GM19324 (cell line): ENCODE data around the gene TAMALIN.

Experiments used
- ATAC-seq: cut with Tn5 transposase; IDR thresholded peaks from one replicate; pipeline ENCODE4 v1.9.1; 2021; ENCODE audit warnings: mild to moderate bottlenecking, moderate library complexity; ENCODE audit not compliant: unreplicated experiment, low FRiP score

Gene TAMALIN

DNA sequence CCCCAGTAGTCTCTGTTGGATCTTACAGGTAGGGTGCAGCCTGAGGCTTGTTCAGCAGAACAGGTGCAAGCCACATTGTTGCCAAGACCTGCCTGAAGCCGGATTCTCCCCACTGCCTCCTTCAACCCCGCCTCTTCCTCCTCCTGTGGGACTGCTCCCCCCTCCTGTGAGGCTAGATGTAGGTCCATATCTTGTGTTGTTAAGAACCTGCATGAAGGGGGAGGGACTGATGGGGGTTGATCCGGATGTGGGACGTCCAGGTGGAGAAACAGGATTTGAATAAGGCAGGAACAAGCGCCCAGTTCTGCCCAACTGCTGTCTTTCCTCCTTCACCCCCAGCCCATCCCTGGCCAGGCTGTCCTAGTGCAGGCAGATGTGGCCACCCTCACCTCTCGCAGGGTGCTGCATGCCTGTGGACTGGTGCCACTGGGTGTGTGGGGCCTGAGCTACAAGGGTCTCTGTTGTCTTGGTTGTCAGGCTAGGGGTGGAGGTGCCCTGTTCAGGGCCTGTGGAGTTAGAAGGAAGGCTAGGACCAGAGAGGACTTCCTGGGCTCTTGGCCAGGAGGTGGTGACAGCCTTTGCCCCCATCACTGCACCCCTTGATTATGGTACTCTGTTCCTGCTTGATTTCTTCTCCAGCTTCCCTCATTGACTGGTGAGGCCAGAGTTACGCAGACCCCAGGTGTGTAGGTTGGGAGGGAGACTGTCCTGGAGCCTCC is 45.9 kb downstream of the TAMALIN start:
- no peak for ATAC-seq

DNA sequence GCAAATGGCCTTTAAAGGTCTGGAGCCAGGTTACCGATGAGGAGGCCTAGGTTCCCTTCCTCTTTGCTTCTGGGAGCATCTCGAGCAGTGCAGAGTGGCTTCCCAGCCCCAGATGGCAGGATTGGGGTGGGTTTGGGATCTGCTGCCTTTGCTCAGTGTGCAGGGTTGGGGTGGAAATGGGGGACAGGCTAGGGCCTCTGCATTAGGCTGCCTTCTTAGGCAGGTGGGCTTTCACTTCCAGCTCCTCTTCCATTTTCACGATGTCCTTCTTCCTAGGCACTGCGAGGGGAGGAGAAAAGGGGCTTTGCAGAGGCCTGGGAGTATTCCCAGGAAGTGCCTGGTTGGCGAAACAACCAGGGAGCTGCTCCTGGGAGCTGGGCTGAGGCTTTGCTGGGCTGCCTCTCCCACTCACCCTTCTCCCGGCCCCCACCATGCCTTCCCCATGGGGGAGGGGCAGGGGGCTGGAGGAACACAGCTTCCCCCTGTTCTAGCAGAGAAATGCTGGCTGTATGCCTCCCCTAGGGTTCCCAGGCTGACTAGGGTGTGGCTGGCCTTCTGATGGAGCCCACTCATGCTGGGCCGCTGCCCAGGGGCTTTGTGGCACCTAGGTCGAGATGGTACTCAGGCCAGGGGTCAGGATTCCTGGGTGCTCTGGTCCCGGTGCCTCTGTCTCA is 46.9 kb downstream of the TAMALIN start:
- ATAC-seq, result no peak

- ATAC-seq, result no peak
Observed at GRCh38 chr12:52054231-52054832, 47.6 kb downstream of the TAMALIN start.

DNA sequence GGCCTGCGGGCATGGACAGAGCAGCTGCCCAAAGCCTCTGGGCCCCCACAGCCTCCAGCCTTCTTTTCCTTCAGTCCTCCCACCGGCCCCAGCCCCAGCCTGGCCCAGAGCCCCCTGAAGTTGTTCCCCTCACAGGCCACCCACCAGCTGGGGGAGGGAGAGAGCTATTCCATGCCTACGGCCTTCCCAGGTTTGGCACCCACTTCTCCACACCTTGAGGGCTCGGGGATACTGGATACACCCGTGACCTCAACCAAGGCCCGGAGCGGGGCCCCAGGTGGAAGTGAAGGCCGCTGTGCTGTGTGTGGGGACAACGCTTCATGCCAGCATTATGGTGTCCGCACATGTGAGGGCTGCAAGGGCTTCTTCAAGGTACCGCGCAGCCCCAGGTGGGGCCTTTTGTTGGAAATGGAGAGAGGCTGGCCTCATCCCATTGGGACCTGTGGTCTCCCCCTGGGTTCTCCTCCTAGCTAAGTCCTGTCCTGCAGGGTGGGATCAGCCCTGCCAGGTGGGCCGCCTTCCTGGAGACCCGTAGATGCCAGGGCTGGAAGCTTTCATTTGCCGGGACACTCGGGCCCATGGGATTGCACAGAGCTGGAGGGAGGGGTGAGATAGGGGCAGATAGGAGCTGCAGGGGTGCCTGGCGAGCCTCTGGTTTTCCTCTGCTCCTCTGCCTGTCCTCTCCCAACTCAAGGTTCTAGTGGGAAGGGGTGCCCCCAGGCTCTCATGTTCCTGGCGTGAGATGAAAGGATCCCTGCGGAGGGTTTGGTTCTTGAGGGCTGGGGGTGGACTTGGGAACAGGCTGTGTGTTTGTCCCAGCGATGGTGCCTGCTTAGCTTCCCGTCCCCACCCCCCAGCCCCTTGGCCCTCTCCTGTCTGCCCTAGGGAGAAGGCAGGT is 48.3 kb downstream of the TAMALIN start:
- no peak for ATAC-seq

- no peak for ATAC-seq
Observed at GRCh38 chr12:52055731-52056711, 49.3 kb downstream of the TAMALIN start.

DNA sequence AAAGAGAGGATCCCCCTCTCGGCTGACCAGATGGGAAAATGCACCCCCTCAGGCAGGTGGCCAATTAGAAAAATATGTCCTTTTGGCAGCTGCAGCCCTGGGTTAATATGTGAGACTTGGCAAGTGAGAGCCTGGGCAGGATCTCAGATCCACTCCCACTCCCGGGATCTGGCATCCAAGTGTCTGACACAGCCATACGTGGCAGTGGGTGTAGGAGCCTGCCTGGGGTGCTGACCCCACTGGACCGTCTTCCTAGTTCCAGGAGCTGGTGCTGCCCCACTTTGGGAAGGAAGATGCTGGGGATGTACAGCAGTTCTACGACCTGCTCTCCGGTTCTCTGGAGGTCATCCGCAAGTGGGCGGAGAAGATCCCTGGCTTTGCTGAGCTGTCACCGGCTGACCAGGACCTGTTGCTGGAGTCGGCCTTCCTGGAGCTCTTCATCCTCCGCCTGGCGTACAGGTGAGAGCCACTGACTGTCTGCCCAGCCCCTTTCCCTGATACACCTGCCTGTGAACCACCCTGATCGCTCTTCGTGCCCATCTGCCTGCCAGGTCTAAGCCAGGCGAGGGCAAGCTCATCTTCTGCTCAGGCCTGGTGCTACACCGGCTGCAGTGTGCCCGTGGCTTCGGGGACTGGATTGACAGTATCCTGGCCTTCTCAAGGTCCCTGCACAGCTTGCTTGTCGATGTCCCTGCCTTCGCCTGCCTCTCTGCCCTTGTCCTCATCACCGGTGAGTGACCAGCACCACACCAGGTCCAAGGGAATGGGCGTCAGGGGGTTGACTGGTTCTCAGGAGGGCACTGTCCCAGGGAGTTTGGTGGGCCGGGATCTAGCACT is 50.3 kb downstream of the TAMALIN start:
- no peak for ATAC-seq

DNA sequence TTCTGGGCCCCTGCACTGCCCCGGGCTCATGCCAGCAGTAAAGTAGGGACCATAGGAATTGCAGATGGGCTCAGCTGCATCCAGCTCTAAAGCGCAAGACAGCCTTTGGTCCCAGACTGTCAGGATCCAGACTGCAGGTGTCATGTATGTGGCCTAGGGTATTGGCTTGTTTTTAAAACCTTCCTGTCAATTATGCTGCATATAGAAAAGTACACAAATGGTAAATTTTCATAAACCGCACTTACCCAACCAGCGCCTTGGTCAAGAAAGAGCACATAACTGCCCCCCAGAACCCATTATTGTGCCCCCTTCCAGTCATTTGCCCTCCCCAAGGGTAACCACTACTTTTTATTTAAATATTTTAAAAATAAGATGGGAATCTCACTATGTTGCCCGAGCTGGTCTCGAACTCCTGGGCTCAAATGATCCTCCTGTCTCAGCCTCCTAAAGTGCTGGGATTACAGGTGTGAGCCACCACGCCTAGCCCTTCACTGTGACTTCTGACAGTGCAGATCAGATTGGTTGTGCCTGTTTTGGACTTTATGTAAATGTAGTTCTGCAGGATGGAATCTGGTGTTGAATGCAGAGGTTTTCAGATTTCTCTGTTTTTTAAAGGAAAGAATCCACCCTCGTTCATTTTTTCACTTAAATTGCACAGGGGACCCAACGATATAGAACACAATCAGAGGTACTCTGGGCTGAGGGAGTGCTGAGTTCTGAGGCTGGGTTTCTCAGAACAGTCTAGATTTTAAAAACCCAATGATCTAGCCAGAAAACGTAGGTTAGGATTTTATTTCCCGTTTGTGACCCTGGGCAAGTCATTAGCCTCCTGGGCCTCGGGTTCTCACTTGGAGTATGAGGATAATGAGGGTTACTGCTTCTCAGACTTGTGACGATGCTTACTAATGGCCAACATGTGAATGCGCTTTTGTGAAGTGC is 51.2 kb downstream of the TAMALIN start:
- no peak for ATAC-seq

GRCh38 chr12:52058631-52059361 is 52.0 kb downstream of the TAMALIN start:
- ATAC-seq, result no peak

DNA sequence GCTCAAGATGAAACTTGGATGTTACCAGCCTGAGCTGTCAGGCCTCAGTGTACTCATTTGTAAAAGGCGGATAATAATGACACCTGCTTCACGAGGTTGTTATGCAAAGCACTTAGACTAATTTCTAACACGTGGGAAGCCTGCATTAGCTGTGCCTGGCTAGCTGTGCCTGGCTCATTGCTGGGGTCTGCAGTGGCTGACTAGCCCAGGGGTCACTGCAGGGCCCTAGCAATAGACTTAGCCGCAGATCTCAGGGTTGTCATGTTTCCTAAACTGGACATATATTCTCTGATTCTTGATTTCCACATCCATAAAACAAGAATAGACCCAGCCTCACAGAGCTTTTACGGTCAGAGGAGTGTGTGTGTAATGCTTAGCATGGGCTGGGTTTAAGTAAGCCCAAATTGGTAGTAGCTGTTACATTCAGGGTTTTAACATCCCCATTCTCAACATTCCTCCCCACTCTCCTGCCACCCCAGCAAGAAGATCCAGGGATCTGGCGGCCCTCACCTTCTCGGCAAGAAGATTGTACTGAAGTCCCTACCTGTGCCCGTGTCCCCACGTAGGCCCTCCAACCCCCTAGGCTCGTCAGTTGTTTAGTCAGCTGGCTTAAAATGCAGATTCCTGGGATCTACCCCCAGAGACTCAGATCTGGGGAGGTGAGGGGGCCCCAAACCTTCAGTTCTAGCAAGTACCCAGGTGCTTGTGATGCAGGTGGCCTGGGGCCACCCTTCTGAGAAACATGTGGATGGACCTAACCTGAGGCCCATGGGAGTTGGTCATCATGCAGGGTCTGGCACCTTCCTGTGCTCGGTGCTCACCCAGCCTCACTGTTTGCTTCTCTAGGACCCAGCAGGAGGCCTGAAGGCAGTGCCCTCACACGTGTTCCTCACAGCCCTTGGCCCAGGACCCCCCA is 53.1 kb downstream of the TAMALIN start:
- no peak for ATAC-seq

GRCh38 chr12:52060498-52061177 is 53.9 kb downstream of the TAMALIN start:
- ATAC-seq, result no peak

GRCh38 chr12:52061470-52062166 is 54.9 kb downstream of the TAMALIN start:
- ATAC-seq, result no peak

DNA sequence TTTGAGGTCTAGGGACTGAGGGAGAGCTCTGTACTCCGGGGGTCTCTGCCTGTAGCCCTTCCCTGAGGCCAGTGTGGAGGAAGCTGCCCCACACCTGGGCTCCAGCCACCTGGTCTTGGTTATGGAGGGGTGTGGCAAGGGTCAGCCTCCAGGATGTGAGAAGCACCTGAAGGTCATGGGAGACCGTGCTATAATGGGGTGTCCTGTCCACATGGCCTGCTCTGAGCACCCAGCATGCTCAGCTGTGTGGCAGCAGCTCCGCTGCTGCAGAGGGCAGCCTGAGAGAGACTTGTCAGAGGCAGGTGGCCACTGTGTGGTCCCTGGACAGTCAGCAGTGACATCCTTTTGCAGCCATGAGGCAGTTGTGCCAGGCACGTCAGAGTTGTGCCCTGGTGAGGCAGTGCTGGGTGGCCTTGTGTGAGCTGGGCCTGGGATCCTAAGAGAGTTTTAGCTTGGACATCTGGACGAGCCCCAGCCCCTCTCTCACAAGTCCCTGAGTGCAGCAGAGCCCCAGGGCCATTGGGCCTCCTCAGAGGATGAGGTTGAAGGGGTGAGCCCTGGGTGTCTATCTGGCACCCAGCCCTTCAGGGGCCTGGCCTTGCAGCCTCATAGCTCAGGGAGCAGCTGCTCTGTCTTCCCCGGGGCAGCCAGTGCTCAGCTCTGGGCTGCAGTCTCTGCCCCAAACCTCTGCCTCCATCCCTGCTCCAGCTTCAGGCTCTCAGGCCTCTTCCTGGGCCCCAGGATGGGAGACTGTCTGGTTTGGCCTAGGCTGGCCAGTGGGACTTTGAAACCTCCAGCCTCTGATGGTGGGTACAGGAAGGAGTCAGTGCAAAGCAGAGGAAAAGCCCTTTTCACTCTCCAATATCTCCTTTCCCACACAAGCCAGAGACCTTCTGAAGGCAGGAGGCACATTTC is 55.7 kb downstream of the TAMALIN start:
- ATAC-seq, result no peak

DNA sequence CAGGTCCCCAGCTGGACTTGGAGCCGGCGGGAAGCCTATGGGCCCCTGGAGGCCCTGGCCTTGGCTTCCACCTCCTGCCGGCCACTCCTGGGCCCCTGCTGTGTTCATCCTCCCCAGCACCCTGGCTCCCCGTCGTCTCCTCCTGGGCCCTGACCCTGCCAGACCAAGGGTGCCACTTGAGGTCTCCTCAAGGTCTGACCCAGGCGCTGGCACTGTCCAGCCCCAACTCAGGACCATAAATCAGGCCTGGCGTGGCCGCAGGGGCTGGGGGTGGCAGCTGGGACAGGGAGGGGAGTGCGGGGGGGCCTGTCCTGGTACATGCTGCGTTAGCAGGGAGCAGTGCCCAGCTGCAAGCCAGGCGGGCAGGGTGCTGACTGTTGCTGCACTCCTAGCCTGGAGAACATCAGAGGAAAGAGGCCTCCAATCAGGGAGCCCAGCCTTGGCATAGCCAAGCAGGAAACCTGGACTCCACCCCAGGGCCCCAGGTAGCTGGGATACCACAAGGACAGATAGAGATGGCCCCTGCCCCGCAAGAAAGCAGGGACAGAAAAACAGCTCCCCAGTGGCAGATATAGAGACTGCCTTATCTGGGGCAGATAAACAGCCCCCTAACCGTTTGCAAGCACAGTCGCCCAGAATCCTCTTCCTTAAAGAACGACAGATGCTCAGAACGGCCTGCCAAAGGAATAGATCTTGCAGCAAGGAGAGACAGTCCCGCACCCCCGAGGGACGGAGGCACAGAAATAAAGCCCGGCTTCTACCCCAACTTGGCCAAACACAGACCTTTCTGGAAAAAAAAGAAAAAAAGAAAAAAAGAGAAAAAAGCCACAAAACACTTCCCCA is 56.6 kb downstream of the TAMALIN start:
- no peak for ATAC-seq
